Measurements from ENCODE around the gene KIFC1.

The KIFC1 gene

DNA sequence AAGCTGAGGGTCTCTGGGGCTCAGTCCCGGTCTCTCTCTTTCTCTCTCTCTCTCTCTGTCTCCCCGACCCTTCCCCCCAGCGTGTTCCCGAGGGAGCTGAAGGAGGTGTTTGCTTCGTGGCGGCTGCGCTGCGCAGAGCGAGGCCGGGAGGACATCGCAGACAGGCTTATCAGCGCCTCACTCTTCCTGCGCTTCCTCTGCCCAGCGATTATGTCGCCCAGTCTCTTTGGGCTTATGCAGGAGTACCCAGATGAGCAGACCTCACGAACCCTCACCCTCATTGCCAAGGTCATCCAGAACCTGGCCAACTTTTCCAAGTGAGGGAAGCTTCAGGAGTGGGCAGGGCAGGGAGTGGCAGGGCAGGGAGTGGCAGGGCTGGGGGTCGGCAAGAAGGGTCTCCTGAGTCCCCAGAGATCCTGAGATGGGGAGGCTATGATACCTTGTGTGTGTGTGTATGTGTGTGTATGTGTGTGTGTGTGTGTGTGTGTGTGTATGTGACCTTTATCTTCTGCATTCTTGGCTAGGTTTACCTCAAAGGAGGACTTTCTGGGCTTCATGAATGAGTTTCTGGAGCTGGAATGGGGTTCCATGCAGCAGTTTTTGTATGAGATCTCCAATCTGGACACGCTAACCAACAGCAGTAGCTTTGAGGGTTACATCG is 49.2 kb downstream of the KIFC1 start:
- no peak overlapping the region for H3K4me3 ChIP-seq (ENCODE audit: low read depth in 1 of 2, low read length in 2 of 2)
- H3K79me2 ChIP-seq (ENCODE audit: insufficient read depth, low read length): no peaks in the 10 kb centered on the region
- H3K9me3 ChIP-seq (ENCODE audit: insufficient read depth, low read length, severe bottlenecking): no peaks in the 10 kb centered on the region
- H3K27me3 ChIP-seq (ENCODE audit: insufficient read depth, low read length, poor library complexity): no peaks in the 10 kb centered on the region
- H3K9ac ChIP-seq (ENCODE audit: low read depth, low read length): no peak overlapping the region
- H4K20me1 ChIP-seq (ENCODE audit: insufficient read depth, low read length): peaks cover 7% of the 10 kb centered on the region; the same call in 1 of the 2 replicates
- H3K36me3 ChIP-seq (ENCODE audit: insufficient read depth, low read length): peaks cover 78% of the 10 kb centered on the region
- DNase-seq (no peak), ATAC-seq (ENCODE audit: insufficient read depth, low read depth) (no peak)
- H3K4me1 ChIP-seq (ENCODE audit: insufficient read depth, low read length): no peaks in the 10 kb centered on the region
- TF ChIP-seq, protein P1, sequence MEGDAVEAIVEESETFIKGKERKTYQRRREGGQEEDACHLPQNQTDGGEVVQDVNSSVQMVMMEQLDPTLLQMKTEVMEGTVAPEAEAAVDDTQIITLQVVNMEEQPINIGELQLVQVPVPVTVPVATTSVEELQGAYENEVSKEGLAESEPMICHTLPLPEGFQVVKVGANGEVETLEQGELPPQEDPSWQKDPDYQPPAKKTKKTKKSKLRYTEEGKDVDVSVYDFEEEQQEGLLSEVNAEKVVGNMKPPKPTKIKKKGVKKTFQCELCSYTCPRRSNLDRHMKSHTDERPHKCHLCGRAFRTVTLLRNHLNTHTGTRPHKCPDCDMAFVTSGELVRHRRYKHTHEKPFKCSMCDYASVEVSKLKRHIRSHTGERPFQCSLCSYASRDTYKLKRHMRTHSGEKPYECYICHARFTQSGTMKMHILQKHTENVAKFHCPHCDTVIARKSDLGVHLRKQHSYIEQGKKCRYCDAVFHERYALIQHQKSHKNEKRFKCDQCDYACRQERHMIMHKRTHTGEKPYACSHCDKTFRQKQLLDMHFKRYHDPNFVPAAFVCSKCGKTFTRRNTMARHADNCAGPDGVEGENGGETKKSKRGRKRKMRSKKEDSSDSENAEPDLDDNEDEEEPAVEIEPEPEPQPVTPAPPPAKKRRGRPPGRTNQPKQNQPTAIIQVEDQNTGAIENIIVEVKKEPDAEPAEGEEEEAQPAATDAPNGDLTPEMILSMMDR (IDR thresholded peaks at IDR 0.05; ENCODE audit: borderline replicate concordance, extremely low read depth, low read length, poor library complexity, severe bottlenecking): no peak
- TF ChIP-seq EZH2 (IDR thresholded peaks at IDR 0.05; ENCODE audit: borderline replicate concordance, low read depth, low read length, severe bottlenecking): no peak
- no peak overlapping the region for H2AFZ ChIP-seq (ENCODE audit: low read depth, low read length)
- no peak overlapping the region for H3K27ac ChIP-seq (ENCODE audit: low read length)
- H3K4me2 ChIP-seq (ENCODE audit: insufficient read depth, low read length): no peak overlapping the region

DNA sequence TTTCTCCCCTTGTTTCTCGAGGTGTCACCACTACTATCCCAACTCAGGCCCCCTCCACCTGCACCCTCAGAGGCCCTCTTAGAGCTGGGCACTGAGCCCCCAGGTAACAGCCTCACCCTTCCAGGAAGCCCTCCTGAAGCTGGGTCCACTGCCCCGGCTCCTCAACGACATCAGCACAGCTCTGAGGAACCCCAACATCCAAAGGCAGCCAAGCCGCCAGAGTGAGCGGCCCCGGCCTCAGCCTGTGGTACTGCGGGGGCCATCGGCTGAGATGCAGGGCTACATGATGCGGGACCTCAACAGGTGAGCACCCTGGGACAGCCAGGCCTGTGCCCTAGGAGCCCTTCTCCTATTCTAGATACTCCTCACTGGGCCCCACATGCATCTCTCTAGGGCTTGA is 49.8 kb downstream of the KIFC1 start:
- peaks cover 78% of the 10 kb centered on the region for H3K36me3 ChIP-seq (ENCODE audit: insufficient read depth, low read length)
- TF ChIP-seq, protein P1 (IDR thresholded peaks at IDR 0.05; ENCODE audit: borderline replicate concordance, extremely low read depth, low read length, poor library complexity, severe bottlenecking): no peak
- TF ChIP-seq EZH2 (IDR thresholded peaks at IDR 0.05; ENCODE audit: borderline replicate concordance, low read depth, low read length, severe bottlenecking): no peak
- H3K9ac ChIP-seq (ENCODE audit: low read depth, low read length): no peak overlapping the region
- no peaks in the 10 kb centered on the region for H3K9me3 ChIP-seq (ENCODE audit: insufficient read depth, low read length, severe bottlenecking)
- no peak for DNase-seq
- H3K79me2 ChIP-seq (ENCODE audit: insufficient read depth, low read length): no peaks in the 10 kb centered on the region
- H3K27me3 ChIP-seq (ENCODE audit: insufficient read depth, low read length, poor library complexity): no peaks in the 10 kb centered on the region
- H3K4me2 ChIP-seq (ENCODE audit: insufficient read depth, low read length): no peak overlapping the region
- H3K27ac ChIP-seq (ENCODE audit: low read length): no peak overlapping the region
- peaks cover 7% of the 10 kb centered on the region; the same call in 1 of the 2 replicates for H4K20me1 ChIP-seq (ENCODE audit: insufficient read depth, low read length)
- no peaks in the 10 kb centered on the region for H3K4me1 ChIP-seq (ENCODE audit: insufficient read depth, low read length)
- H2AFZ ChIP-seq (ENCODE audit: low read depth, low read length): no peak overlapping the region
- no peak overlapping the region for H3K4me3 ChIP-seq (ENCODE audit: low read depth in 1 of 2, low read length in 2 of 2)
- no peak for ATAC-seq (ENCODE audit: insufficient read depth, low read depth)

DNA sequence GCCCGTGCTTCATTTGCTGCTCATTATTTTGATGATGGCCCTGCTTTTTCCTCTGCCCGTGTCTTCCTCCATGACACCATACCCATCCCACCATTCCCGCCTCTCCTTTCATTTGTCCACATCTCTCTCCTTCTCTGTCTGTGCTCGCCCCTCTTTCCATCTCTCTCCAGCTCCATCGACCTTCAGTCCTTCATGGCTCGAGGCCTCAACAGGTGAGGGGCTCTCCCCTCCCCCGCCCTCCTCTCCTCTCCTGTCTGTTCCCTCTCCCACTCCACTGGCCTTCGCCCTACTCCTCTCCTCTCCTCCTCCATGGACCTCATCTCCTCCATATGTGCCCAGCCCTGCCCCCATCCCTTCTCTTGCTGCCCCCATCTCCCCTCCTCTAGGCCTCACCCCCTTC is 50.7 kb downstream of the KIFC1 start:
- Histone ChIP-seq H3K36me3 (ENCODE audit: insufficient read depth, low read length) (peaks cover 77% of the 10 kb centered on the region), H4K20me1 (ENCODE audit: insufficient read depth, low read length) (peaks cover 7% of the 10 kb centered on the region; the same call in 1 of the 2 replicates), H3K79me2 (ENCODE audit: insufficient read depth, low read length) (no peaks in the 10 kb centered on the region), H3K4me1 (ENCODE audit: insufficient read depth, low read length) (no peaks in the 10 kb centered on the region), H3K27me3 (ENCODE audit: insufficient read depth, low read length, poor library complexity) (no peaks in the 10 kb centered on the region), H2AFZ (ENCODE audit: low read depth, low read length) (no peak overlapping the region), H3K27ac (ENCODE audit: low read length) (no peak overlapping the region), H3K4me2 (ENCODE audit: insufficient read depth, low read length) (no peak overlapping the region), H3K4me3 (ENCODE audit: low read depth in 1 of 2, low read length in 2 of 2) (no peak overlapping the region), H3K9ac (ENCODE audit: low read depth, low read length) (no peak overlapping the region), H3K9me3 (ENCODE audit: insufficient read depth, low read length, severe bottlenecking) (no peaks in the 10 kb centered on the region)
- TF ChIP-seq, protein P1 (IDR thresholded peaks at IDR 0.05; ENCODE audit: borderline replicate concordance, extremely low read depth, low read length, poor library complexity, severe bottlenecking): no peak
- TF ChIP-seq EZH2 (IDR thresholded peaks at IDR 0.05; ENCODE audit: borderline replicate concordance, low read depth, low read length, severe bottlenecking): no peak
- no peak for DNase-seq
- no peak for ATAC-seq (ENCODE audit: insufficient read depth, low read depth)

All from DND-41 (cell line).